Gastrocnemius medialis (tissue), 4 donors: ENCODE measurements around the gene NCOA3. TPM values are rescaled to one million over a fixed set of nuclear protein-coding genes. Genes with fewer than 3 reads are reported as not detected.

Experiments
- ATAC-seq, 2 donors: fragments of 150-250 bp; one replicate each; pipeline ENCODE4 v1.9.1; 2016
- DNase-seq, 2 donors: peaks; one replicate each; pipeline ENCODE4 v3.0.0-alpha.2; 2019
- H3K27ac ChIP-seq, 4 donors: fragments of 200-600 bp; sonication (generic); 1 replicate in 1 of 4; 2 replicates in 3 of 4; pipeline ENCODE4 v1.5.1; 2016 to 2018; ENCODE audit warnings: mild to moderate bottlenecking in 2 of 4, moderate library complexity in 1 of 4
- H3K27me3 ChIP-seq, 3 donors: fragments of 200-600 bp; sonication (generic) in 2 of 3; 1 replicate in 1 of 3; 2 replicates in 2 of 3; pipeline versions ENCODE4 v1.5.1 to v1.6.0; 2016 to 2019; ENCODE audit warnings: mild to moderate bottlenecking in 1 of 3, moderate library complexity in 1 of 3
- H3K36me3 ChIP-seq, 2 donors: fragments of 200-600 bp; sonication (generic) in 1 of 2; one replicate each; pipeline ENCODE4 v1.5.1; 2017 to 2018
- H3K4me1 ChIP-seq, 2 donors: fragments of 200-600 bp; sonication (generic) in 1 of 2; one replicate each; pipeline ENCODE4 v1.5.1; 2016 to 2017; ENCODE audit warnings: mild to moderate bottlenecking in 2 of 2
- H3K4me3 ChIP-seq, 4 donors: fragments of 200-600 bp; sonication (generic) in 3 of 4; 1 replicate in 1 of 4; 2 replicates in 3 of 4; pipeline ENCODE4 v1.5.1; 2016 to 2019; ENCODE audit warnings: mild to moderate bottlenecking in 2 of 4
- H3K9me3 ChIP-seq, 3 donors: fragments of 200-600 bp; sonication (generic) in 2 of 3; 1 replicate in 1 of 3; 2 replicates in 2 of 3; pipeline ENCODE4 v1.5.1; 2016 to 2019
- POLR2A ChIP-seq, 2 donors: fragments of 450-650 bp; IDR thresholded peaks; one replicate each; pipeline ENCODE4 v1.6.1; 2017; ENCODE audit warnings: antibody characterized with exemption in 2 of 2, mild to moderate bottlenecking in 2 of 2, moderate library complexity in 2 of 2
- in situ Hi-C, 4 donors: fragments of 200-750 bp; cut with MboI; loops; one replicate each; pipeline versions ENCODE4 v1.15.0 to v1.8.0; 2017; ENCODE audit warnings: low sequenced_read_pairs in 4 of 4
- intact Hi-C: fragments of 100-400 bp; cut with DNase I; formaldehyde crosslinking; loops from one replicate; pipeline ENCODE4 v1.15.1; 2023; ENCODE audit warnings: low total_unique reads
- total RNA-seq, 4 donors: library from RNA; depleted of rRNA; stranded (reverse); fragments of >200 nt; gene quantifications; one replicate each; pipeline versions ENCODE4 v1.1.0 to v1.2.3, GENCODE V29; 2016
- TF ChIP-seq, protein P1 (sequence below), 5 experiments: fragments of 450-650 bp in 3 of 5; fragments of 200-600 bp in 2 of 5; sonication (generic) in 2 of 5; IDR thresholded peaks in 4 of 5; conservative IDR thresholded peaks in 1 of 5; 1 replicate in 4 of 5; 2 replicates in 1 of 5; pipeline ENCODE4 v1.5.1; 2016 to 2019; ENCODE audit warnings: antibody characterized with exemption in 5 of 5, mild to moderate bottlenecking in 3 of 5, moderate library complexity in 3 of 5

The NCOA3 gene
- total RNA-seq, 4 donors from 2014 or later: 52.5 to 86.1 (median 70.1) TPM

DNA sequence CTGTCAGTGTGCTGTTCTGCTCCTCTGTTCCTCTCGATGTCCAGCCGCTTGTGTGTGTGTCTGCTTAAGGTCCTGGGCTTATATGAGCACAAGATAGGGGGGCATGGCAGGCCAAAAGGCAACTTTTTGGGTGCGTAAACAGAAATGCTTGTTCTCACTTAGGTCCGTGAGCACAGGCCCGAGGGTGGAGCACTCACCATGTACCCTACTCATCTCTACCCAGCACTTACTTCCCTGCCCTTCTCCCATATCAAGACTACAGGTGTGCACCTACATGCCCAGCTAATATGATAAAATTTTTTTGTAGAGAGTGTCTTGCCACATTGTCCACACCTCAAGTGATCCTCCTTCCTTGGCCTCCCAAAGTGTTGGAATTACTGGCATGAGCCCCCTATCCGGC is 34.3 kb downstream of the NCOA3 start:
- H3K36me3 ChIP-seq: no peaks in the 10 kb centered on the region
- no peaks in the 10 kb centered on the region for H3K9me3 ChIP-seq
- H3K27me3 ChIP-seq: no peaks in the 10 kb centered on the region
- intact Hi-C loops (no loop called here), in situ Hi-C loops (no loop called here)
- H3K27ac ChIP-seq: no peak overlapping the region
- TF ChIP-seq POLR2A (IDR thresholded peaks at IDR 0.05): no peak
- TF ChIP-seq, protein P1, sequence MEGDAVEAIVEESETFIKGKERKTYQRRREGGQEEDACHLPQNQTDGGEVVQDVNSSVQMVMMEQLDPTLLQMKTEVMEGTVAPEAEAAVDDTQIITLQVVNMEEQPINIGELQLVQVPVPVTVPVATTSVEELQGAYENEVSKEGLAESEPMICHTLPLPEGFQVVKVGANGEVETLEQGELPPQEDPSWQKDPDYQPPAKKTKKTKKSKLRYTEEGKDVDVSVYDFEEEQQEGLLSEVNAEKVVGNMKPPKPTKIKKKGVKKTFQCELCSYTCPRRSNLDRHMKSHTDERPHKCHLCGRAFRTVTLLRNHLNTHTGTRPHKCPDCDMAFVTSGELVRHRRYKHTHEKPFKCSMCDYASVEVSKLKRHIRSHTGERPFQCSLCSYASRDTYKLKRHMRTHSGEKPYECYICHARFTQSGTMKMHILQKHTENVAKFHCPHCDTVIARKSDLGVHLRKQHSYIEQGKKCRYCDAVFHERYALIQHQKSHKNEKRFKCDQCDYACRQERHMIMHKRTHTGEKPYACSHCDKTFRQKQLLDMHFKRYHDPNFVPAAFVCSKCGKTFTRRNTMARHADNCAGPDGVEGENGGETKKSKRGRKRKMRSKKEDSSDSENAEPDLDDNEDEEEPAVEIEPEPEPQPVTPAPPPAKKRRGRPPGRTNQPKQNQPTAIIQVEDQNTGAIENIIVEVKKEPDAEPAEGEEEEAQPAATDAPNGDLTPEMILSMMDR (IDR thresholded peaks at IDR 0.05 in 4 of 5, conservative IDR thresholded peaks at IDR 0.05 in 1 of 5): no peak
- peaks cover 9 to 29% of the 10 kb centered on the region in 2 donors for H3K4me1 ChIP-seq
- DNase-seq: no peak
- H3K4me3 ChIP-seq: no peak overlapping the region
- ATAC-seq: no peak

DNA sequence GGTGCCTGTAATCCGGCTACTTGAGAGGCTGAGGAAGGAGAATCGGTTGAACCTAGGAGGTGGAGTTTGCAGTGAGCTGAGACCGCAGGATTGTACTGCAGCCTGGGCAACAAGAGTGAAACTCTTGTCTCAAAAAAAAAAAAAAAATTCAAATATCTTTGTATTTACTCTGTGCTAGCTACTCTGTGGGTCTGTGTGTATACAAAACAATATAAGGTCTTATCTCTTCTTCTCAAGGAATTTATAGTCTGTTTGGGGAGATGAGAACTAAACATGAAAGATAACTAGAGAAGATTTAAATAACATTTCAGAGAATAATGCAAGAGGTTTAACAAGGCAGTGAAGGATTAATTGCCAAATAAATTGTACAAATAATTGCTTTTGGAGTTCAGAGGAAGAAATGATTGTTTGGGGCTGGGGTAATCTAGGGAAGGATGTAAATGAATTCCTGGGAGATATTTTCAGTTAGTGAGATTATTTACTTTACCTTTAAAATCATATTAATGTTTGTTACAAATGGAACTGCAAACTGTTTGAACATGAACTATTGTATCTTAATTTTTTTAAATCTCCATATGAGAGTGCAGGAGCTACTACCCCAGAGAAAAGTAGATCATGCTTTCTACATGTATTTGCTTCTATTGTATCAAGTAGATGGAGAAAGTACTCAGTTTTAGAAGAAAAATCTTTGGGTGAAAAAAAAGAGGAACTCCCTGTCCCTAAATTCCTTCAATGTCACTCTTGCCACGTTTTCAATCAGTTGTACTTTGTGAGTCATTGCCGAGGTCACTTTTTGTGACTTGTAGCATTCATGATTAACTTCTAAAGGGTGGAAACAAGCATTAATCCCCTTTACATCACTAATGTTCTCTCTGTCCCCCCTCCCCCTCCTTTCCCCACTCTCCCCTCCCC is 39.0 kb downstream of the NCOA3 start:
- TF ChIP-seq POLR2A (IDR thresholded peaks at IDR 0.05): no peak
- TF ChIP-seq, protein P1 (IDR thresholded peaks at IDR 0.05 in 4 of 5, conservative IDR thresholded peaks at IDR 0.05 in 1 of 5): no peak
- Histone ChIP-seq H3K27me3 (no peaks in the 10 kb centered on the region), H3K9me3 (no peaks in the 10 kb centered on the region), H3K4me1 (peaks cover 26 to 51% of the 10 kb centered on the region in 2 donors), H3K4me3 (no peak overlapping the region), H3K36me3 (no peaks in the 10 kb centered on the region), H3K27ac (no peak overlapping the region)
- DNase-seq (no peak), ATAC-seq (no peak)
- in situ Hi-C loops: no loop called here
- intact Hi-C loops: no loop called here

DNA sequence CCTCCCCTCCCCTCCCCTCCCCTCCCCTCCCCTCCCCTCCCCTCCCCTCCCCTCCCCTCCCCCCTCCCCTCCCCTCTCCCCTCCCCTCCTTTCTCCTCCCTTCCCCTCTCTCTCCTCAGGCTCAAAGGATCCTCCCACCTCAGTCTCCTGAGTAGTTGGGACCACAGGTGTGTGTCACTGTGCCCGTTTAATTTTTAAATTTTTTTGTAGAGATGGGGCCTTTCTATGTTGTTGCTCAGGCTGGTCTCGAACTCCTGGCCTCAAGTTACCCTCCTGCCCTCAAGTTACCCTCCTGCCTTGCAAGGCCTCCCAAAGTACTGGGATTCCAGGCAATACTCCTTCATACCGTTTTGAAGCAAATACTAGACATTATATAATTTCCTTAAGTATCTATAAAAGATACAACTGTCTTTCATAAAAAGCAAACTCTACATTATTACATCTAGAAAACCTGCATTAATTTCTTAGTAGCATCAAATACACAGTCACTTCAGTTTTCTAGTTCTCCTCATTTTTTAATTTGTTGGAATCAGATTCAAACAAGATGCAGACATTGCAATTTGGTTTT is 39.8 kb downstream of the NCOA3 start:
- no peak for DNase-seq
- Histone ChIP-seq H3K27me3 (no peaks in the 10 kb centered on the region), H3K4me3 (no peak overlapping the region), H3K36me3 (no peaks in the 10 kb centered on the region), H3K4me1 (peaks cover 26 to 58% of the 10 kb centered on the region in 2 donors), H3K27ac (no peak overlapping the region), H3K9me3 (no peaks in the 10 kb centered on the region)
- intact Hi-C loops (no loop called here), in situ Hi-C loops (no loop called here)
- TF ChIP-seq, protein P1 (IDR thresholded peaks at IDR 0.05 in 4 of 5, conservative IDR thresholded peaks at IDR 0.05 in 1 of 5): no peak
- no peak for TF ChIP-seq POLR2A (IDR thresholded peaks at IDR 0.05)
- no peak for ATAC-seq

DNA sequence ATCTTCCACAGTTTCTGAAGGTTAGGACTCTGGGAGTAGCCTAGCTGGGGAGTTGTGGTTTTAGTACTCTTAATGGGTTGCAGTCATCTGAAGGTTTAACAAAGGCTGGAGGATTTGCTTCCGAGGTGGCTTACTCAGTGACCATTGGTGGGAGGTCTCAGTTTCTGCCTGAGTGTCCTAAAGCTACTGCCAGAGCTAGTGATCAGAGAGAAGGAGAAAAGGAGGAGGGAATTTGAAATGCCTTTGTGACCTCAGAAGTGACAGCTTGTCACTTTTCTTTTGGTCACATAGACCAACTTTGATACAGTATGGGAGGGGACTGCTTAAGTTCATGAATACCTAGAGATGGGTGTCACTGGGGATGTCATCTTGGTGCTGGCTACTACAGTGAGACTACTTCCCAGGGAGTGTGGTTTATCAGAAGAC is 41.3 kb downstream of the NCOA3 start:
- no peaks in the 10 kb centered on the region for H3K27me3 ChIP-seq
- intact Hi-C loops: no loop called here
- in situ Hi-C loops: no loop called here
- H3K36me3 ChIP-seq: no peaks in the 10 kb centered on the region
- no peak for DNase-seq
- H3K4me1 ChIP-seq: peaks cover 26 to 53% of the 10 kb centered on the region in 2 donors
- TF ChIP-seq POLR2A (IDR thresholded peaks at IDR 0.05): no peak
- TF ChIP-seq, protein P1 (IDR thresholded peaks at IDR 0.05 in 4 of 5, conservative IDR thresholded peaks at IDR 0.05 in 1 of 5): no peak
- H3K4me3 ChIP-seq: no peak overlapping the region
- H3K27ac ChIP-seq: peak overlapping the region in 2 of 4 donors; percentile 1 to 10
- H3K9me3 ChIP-seq: no peaks in the 10 kb centered on the region
- ATAC-seq: no peak
